Cardiac septum (tissue), 1 donor: ENCODE measurements around the gene GPI. TPM values are rescaled to one million over a fixed set of nuclear protein-coding genes. Genes with fewer than 3 reads are reported as not detected.
"Not testable (repeated sequence)": the region's sequence is repeated elsewhere in the genome, so short reads cannot be mapped to it uniquely, and the experiment has no call there.

Source experiments
- DNase-seq: peaks from one replicate; pipeline ENCODE4 v3.0.0-alpha.2; 2020; ENCODE audit warnings: low spot score
- intact Hi-C: fragments of 100-400 bp; cut with DNase I; formaldehyde crosslinking; loops from one replicate; pipeline ENCODE4 v1.14.0; 2022
- total RNA-seq: library from RNA; stranded (reverse); fragmentation: NEBNext Ultra II Directional; extraction: Animal tissue kit (Norgen Biotek cat#: 25700); gene quantifications from one replicate; pipeline ENCODE4 v1.2.1, GENCODE V29; 2021
- donor health status: DM: no; HTN: no; CAD: no.

The GPI gene
- total RNA-seq, 1 donor from 2014 or later, result 512 TPM

- intact Hi-C loops, result no loop called here
- DNase-seq, result no peak
Observed at GRCh38 chr19:34393629-34394028, 28.6 kb downstream of the GPI start.

- DNase-seq, result no peak
- intact Hi-C loops, result no loop called here
Observed at GRCh38 chr19:34397853-34398252, 32.9 kb downstream of the GPI start.

DNA sequence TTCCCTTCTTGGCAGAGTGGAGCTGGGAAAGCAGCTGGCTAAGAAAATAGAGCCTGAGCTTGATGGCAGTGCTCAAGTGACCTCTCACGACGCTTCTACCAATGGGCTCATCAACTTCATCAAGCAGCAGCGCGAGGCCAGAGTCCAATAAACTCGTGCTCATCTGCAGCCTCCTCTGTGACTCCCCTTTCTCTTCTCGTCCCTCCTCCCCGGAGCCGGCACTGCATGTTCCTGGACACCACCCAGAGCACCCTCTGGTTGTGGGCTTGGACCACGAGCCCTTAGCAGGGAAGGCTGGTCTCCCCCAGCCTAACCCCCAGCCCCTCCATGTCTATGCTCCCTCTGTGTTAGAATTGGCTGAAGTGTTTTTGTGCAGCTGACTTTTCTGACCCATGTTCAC, 34.9 kb downstream of the GPI start:
- no peak for DNase-seq
- intact Hi-C loops, result no loop called here

DNA sequence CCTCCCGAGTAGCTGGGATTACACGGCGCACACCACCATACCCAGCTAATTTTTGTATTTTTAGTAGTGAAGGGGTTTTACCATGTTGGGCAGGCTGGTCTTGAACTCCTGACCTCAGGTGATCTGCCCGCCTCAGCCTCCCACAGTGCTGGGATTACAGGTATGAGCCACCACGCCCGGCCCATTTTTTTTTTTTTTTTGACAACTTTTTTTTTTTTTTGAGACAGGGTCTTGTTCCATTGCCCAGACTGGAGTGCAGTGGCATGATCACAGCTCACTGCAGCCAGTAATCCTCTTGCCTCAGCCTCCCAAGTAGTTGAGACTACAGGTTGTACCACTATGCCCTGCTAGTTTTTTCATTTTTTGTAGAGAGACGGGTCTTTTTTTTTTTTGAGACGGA, 35.8 kb downstream of the GPI start:
- DNase-seq, intact Hi-C loops: not testable (repeated sequence)

GRCh38 chr19:34402074-34402600, 37.1 kb downstream of the GPI start:
- intact Hi-C loops, result no loop called here
- DNase-seq, result no peak

DNA sequence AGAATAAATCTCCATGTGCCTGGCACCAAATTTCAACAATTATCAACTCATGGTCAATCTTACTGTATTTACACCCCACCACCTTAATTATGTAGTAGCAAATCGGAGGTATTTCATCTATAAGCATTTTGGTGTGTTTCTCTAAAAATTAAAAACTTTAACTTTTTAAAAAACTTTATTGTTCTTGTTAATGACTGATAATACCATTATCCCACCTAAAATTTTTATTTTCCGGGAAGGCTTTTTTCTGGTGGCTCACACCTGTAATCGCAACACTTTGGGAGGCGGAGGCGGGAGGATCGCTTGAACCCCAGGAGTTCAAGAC, 38.8 kb downstream of the GPI start:
- intact Hi-C loops, result no loop called here
- no peak for DNase-seq

GRCh38 chr19:34404109-34404909, 39.3 kb downstream of the GPI start, which contains the start of gene PDCD2L:
TSS of gene PDCD2L (plus strand) at chr19:34404399. CDS start at chr19:34404431, 32 bp downstream.
- intact Hi-C loops, result no loop called here
- DNase-seq, result peak; percentile 96

GRCh38 chr19:34405892-34406660, 41.1 kb downstream of the GPI start:
- DNase-seq, result no peak
- intact Hi-C loops, result no loop called here

GRCh38 chr19:34408411-34408810, 43.4 kb downstream of the GPI start:
- intact Hi-C loops, result no loop called here
- DNase-seq, result peak; percentile 4

GRCh38 chr19:34409189-34410164, 44.5 kb downstream of the GPI start:
- intact Hi-C loops, result no loop called here
- peak; percentile 14 for DNase-seq

GRCh38 chr19:34411216-34411615, 46.2 kb downstream of the GPI start:
- intact Hi-C loops, result no loop called here
- peak; percentile 14 for DNase-seq

DNA sequence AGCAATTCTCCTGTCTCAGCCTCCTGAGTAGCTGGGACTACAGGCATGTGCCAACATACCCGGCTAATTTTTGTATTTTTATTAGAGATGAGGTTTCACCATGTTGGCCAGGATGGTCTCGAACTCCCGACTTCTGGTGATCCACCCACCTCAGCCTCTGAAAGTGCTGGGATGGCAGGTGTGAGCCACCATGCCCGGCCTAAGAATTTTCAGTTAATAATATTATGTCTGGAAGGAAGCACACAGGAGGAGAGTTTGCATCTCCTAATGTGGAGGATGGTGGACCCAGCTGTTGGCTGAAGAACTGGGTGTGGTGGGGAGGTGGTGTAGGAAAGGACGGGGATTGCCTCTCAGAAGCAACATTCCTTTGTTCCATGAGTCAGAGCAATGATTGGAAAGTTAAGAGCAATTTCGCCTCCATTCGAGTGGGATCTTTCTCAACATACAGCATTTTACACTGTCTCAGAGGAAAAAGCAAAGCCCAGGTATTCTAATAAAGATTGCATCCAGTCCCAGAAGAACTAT, 51.1 kb downstream of the GPI start:
- intact Hi-C loops, result no loop called here

DNA sequence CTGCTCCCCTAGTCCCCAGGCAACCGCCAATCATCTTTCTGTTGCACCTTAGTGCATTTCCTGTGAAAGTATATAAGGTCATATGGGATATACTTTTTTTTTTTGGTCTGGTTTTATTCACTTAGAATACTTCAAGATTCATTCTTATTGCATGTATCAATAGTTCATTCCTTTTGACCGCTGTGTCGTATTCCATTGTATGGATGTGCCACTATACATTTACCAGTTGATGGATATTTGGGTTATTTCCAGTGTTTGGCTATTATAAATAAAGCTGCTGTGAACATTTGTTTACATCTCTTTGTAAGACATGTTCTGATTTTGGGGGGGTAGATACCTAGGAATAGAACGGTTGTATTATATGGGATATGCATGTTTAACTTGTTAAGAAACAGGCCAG, 53.3 kb downstream of the GPI start:
- no peak for DNase-seq
- intact Hi-C loops, result no loop called here

More for the DNA sequence above, 51.1 kb downstream of the GPI start:
- peak; percentile 27 for DNase-seq

- no peak for DNase-seq
- intact Hi-C loops, result loop anchor here (5.0 kb wide), 3 partner anchors 56 to 254 kb away; partner anchors contain the start of genes LSM14A and WTIP
Observed at GRCh38 chr19:34426096-34426661, 61.2 kb downstream of the GPI start.

DNA sequence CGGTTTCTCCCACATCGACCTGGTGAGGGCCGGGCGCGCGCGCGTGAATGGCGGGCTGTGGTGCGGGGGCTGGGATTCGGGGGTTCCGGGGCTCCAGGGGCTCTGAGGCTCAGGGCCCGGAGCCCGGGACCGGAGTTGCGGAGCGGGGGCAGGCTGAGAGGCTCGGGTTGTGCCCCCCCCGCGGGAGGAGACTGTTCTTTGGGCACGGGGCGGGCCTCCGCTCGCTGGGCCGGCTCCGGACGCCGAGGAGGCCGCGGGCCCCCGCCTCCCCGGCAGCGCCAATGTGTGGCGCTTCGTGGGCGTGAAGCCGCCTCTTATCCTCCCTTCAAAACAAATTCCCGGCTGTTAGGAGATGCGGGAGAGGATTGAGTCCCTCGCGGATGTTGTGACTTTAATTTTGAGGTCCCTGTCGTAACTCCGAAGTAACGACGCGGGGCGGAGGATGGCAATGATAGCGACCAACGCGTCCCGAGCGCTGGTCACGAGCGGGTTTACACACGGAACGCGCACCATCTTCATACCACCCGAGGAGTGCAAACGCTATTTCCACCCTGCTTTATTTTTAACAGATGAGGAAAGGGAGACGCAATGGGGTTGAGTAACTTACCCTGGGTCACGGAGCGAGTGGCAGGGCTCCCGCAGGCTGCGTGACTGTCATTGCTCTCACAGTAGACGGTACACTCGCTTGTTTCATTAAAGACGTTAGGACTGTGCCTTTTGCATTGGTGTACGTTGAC, 63.7 kb downstream of the GPI start:
- no peak for DNase-seq
- intact Hi-C loops, result loop anchor here (5.0 kb wide), 3 partner anchors 54 to 256 kb away; partner anchors contain the start of genes LSM14A and WTIP

GRCh38 chr19:34429553-34429952, 64.6 kb downstream of the GPI start:
- intact Hi-C loops, result loop anchor here (5.0 kb wide), 3 partner anchors 53 to 257 kb away; partner anchors contain the start of genes LSM14A and WTIP
- DNase-seq, result no peak

- no peak for DNase-seq
- intact Hi-C loops, result loop anchor here (2.0 kb wide), 1 partner anchor 66 kb away; the partner anchor contains the start of gene GPI
Observed at GRCh38 chr19:34430738-34431625, 66.0 kb downstream of the GPI start.
